Coronary artery (tissue), 2 donors: Measurements from ENCODE around the gene SYT14.
"Not testable (repeated sequence)": the region's sequence is repeated elsewhere in the genome, so short reads cannot be mapped to it uniquely, and the experiment has no call there.

Experiments
- DNase-seq: peaks from one replicate; pipeline ENCODE4 v3.0.0-alpha.2; 2017; ENCODE audit warnings: low spot score
- H3K27ac ChIP-seq, 2 donors: fragments of 200-600 bp; sonication (generic); one replicate each; pipeline ENCODE4 v1.5.1; 2016 to 2019
- H3K4me3 ChIP-seq: fragments of 200-600 bp; sonication (generic); 2 replicates; pipeline ENCODE4 v1.5.1; 2016; ENCODE audit warnings: mild to moderate bottlenecking, moderate library complexity
- TF ChIP-seq, protein P1 (sequence below): fragments of 200-600 bp; sonication (generic); IDR thresholded peaks from one replicate; pipeline ENCODE4 v1.5.1; 2019; ENCODE audit warnings: antibody characterized with exemption

Gene SYT14

DNA sequence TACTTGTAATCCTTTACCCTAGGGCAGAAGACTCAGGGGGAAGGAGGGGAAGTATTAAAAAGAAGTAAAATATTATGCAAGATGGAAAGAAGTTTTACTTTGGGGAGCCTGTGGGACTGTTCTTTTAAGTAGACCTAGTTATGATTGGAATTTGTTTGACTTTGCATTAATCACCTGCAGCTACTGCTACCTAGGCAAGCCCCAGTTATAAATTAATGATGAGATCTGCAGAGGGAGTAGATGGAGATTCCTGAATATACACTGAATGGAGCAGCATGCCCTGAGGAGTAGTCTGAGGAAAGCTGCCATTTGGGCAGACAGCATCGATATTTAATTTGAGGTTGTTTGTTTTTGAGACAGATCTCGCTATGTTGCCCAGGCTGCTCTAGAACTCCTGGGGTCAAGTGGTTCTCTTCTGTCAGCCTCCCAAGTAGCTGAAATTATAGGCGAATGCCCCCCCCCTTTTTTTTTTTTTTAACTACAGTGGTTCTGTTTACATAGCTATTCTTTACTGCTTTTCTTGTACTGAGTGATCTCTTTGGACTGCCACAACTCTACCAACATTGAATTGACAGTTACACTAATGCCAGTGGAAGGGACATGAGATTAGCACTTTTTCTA lies 213.1 kb downstream of the SYT14 start:
- TF ChIP-seq, protein P1, sequence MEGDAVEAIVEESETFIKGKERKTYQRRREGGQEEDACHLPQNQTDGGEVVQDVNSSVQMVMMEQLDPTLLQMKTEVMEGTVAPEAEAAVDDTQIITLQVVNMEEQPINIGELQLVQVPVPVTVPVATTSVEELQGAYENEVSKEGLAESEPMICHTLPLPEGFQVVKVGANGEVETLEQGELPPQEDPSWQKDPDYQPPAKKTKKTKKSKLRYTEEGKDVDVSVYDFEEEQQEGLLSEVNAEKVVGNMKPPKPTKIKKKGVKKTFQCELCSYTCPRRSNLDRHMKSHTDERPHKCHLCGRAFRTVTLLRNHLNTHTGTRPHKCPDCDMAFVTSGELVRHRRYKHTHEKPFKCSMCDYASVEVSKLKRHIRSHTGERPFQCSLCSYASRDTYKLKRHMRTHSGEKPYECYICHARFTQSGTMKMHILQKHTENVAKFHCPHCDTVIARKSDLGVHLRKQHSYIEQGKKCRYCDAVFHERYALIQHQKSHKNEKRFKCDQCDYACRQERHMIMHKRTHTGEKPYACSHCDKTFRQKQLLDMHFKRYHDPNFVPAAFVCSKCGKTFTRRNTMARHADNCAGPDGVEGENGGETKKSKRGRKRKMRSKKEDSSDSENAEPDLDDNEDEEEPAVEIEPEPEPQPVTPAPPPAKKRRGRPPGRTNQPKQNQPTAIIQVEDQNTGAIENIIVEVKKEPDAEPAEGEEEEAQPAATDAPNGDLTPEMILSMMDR: no peak
- Histone ChIP-seq H3K27ac (no peak overlapping the region), H3K4me3 (no peak overlapping the region)
- DNase-seq: no peak

DNA sequence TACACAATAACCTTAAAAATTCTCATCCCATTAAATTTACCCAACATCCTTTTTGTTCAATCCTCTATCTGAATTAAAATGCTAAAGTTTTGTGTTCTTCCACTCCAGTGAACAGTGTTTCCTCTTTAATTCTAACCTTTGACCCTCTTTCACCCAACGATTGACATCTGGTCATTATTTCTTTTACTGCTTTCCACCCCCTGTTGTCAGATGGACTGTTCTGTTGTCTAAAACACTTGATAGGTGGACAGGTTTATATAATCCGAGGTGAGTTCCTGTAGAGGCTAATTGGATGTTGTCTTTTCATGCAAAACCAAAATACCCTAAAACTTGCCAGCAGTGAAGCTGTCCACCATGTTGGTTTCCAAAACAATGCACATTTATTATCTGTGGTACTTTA lies 221.2 kb downstream of the SYT14 start:
- DNase-seq: no peak
- no peak overlapping the region for H3K27ac ChIP-seq
- TF ChIP-seq, protein P1: no peak
- H3K4me3 ChIP-seq: no peak overlapping the region

DNA sequence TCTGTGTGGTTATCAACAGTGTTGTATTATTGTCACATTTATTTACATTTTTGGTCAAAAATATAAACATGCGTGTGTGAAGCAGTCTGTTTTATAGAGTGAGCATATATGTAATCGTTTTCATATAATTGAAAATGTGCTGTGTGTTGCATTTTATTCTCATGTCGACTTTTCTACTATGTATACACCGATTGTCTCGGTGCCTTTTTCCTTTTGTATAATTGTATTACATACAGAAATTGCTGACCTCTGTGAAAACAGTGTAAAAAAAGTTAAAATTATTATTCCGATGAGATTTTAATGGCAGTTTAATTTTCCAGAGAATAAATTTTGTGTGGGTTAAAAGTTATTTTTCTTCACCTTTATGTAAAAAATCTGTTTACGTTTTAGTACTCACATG lies 232.2 kb downstream of the SYT14 start:
- TF ChIP-seq, protein P1: no peak
- H3K4me3 ChIP-seq: no peak overlapping the region

DNA sequence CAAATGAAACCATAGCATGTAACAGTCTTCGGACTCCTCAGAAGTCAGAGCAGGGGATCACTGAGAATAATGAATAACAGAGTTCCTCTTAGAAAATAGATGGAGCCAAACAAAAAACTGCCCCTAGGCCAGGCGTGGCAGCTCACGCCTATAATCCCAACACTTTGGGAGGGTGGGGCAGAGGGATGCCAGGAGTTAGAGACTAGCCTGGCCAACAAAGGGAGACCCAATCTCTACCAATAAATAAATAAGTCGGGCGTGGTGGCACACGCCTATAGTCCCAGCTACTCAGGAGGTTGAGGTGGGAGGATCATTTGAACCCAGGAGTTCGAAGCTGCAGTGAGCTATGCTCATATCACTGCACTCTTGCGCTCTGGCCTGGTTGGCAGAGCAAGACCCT lies 236.1 kb downstream of the SYT14 start:
- no peak overlapping the region for H3K4me3 ChIP-seq
- no peak overlapping the region for H3K27ac ChIP-seq
- TF ChIP-seq, protein P1: no peak
- no peak for DNase-seq

More for the DNA sequence above, 232.2 kb downstream of the SYT14 start:
- no peak for DNase-seq
- H3K27ac ChIP-seq: no peak overlapping the region

DNA sequence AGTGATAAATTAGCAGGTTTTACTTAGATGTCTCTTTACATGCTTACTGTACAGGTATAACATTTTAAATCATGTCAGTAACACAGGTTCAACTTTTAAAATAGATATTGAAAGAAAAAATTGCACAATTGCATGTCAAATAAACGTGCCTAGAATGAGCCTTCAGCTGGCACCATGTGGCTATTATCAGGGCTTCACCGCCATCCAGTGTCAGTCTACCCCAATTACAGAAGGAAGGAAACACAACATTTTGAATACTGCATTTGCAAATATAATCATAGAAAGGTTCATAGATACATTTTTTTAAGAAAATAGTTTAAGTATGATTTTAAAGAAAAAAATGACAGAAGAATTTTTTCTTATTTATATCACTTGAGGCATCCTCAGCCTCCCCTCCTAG lies 247.0 kb downstream of the SYT14 start:
- DNase-seq: no peak
- Histone ChIP-seq H3K4me3 (no peak overlapping the region), H3K27ac (no peak overlapping the region)
- TF ChIP-seq, protein P1: no peak

DNA sequence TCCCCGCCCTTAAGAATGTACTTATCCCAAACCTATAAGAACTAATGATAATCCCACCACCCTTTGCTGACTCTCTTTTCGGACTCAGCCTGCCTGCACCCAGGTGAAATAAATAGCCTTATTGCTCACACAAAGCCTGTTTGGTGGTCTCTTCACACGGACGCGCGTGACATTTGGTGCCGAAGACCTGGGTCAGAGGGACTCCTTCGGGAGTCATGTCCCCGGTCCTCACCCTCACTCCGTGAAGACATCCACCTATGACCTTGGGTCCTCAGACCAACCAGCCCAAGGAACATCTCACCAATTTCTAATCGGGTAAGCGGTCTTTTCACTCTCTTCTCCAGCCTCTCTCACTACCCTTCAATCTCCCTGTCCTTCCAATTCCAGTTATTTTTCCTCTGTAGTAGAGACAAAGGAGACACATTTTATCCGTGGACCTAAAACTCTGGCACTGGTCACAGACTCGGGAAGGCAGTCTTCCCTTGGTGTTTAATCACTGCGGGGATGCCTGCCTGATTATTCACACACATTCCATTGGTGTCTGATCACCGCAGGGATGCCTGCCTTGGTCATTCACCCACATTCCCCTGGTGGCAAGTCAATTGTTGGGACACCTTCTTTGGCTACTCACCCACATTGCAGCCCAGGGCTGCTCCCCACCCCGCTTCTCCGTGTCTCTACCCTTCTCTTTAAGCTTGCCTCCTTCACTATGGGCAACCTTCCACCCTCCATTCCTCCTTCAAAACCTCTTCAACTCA lies 250.0 kb downstream of the SYT14 start:
- not testable (repeated sequence) for DNase-seq, H3K27ac ChIP-seq, H3K4me3 ChIP-seq

DNA sequence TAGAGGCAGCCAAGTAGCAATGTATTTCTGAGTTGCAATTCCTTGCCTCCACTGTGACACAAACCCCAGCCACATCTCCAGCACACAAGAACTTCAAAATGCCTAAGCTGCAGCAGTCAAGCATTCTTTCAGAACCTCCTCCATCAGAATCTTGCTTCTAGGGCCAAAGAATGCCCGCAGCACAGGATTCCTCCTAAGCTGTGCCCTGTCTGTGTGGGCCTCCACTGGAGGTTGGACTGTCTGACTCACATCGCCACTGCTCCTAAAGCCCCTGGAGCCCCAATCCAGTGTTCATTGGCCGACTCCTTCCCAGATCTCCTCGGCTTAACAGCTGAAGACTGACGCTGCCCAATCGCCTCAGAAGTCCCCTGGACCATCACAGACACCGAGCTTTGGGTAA lies 251.4 kb downstream of the SYT14 start:
- DNase-seq: no peak
- TF ChIP-seq, protein P1: no peak
- no peak overlapping the region for H3K27ac ChIP-seq
- no peak overlapping the region for H3K4me3 ChIP-seq
